Thyroid gland (tissue), 4 donors: ENCODE measurements around the gene ZNF880.

Experiments used
- POLR2A ChIP-seq, 2 donors: fragments of 450-650 bp; IDR thresholded peaks; one replicate each; pipeline ENCODE4 v1.6.1; 2017; ENCODE audit warnings: antibody characterized with exemption in 2 of 2, mild to moderate bottlenecking in 2 of 2, moderate library complexity in 1 of 2
- TF ChIP-seq, protein P1 (sequence below), 6 experiments: fragments of 200-600 bp in 3 of 6; fragments of 450-650 bp in 3 of 6; sonication (generic) in 3 of 6; IDR thresholded peaks; one replicate each; pipeline ENCODE4 v1.5.1; 2016 to 2019; ENCODE audit warnings: antibody characterized with exemption in 6 of 6, mild to moderate bottlenecking in 2 of 6, inconsistent platforms in 1 of 6, moderate library complexity in 1 of 6

DNA sequence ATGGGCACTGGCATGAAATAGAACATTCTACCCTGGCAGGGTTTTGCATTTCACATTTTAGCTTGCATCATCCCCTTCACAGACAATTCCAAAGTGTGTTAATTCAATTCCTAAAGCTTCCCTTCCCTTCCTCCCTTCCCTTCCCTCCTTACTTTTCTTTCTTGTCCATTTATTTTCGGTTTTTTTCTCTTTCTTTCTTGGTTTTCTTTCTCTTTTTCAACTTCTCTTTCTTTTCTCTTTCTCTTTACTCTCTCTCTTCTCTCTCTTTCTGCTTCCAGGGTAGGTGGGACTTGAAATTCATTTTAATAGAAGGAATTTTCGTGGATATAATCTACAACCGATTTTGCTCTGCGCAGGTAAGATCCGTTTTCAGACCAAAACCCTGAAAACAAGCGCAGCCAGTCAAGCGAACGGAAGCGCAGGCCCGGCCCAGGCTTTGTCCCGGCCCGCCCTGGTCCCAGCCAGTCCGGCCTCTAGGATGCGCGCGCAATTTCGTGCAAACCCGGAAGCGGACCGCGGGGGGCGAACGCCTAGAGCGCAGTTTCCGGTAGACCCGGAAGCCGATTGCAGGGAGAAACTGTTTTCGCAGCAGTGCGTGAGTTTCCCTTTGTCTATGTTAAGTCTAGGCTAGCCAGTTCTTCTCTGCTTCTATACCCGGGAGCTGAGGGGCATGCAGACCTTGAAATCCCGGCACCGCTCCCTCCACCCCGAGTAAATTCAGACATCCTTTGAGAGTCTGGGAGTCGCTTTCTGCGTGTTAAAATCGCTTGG is 27.8 kb downstream of the ZNF880 start, which contains the start of gene ZNF528:
- TF ChIP-seq, protein P1, sequence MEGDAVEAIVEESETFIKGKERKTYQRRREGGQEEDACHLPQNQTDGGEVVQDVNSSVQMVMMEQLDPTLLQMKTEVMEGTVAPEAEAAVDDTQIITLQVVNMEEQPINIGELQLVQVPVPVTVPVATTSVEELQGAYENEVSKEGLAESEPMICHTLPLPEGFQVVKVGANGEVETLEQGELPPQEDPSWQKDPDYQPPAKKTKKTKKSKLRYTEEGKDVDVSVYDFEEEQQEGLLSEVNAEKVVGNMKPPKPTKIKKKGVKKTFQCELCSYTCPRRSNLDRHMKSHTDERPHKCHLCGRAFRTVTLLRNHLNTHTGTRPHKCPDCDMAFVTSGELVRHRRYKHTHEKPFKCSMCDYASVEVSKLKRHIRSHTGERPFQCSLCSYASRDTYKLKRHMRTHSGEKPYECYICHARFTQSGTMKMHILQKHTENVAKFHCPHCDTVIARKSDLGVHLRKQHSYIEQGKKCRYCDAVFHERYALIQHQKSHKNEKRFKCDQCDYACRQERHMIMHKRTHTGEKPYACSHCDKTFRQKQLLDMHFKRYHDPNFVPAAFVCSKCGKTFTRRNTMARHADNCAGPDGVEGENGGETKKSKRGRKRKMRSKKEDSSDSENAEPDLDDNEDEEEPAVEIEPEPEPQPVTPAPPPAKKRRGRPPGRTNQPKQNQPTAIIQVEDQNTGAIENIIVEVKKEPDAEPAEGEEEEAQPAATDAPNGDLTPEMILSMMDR (IDR thresholded peaks at IDR 0.05) = no peak
- peak in 1 of 2 donors; percentile 60 for TF ChIP-seq POLR2A (IDR thresholded peaks at IDR 0.05)
